Bladder microvascular endothelial cell (primary cell): ENCODE measurements around the gene PPY. TPM values are rescaled to one million over a fixed set of nuclear protein-coding genes. Genes with fewer than 3 reads are reported as not detected.

Experiments
- total RNA-seq: library from RNA; depleted of rRNA; stranded (reverse); fragments of >200 nt; gene quantifications from 2 replicates; pipeline ENCODE4 v1.2.3, GENCODE V29; 2014

PPY gene
- not detected in 2 replicates for total RNA-seq

GRCh38 chr17:43942051-43942685 is at the start of gene PPY:
PPY (minus strand) TSS chr17:43942476; CDS start chr17:43941654, 822 bp downstream.

GRCh38 chr17:43953746-43954145 is 11.5 kb upstream of the PPY start, which contains the start of gene PYY:
PYY (minus strand) TSS chr17:43953940; CDS start chr17:43953483, 457 bp downstream.

GRCh38 chr17:43907425-43907981 is 34.8 kb downstream of the PPY start, which contains the start of gene MPP2:
MPP2 (minus strand) TSS chr17:43907536; CDS start chr17:43904460, 3,076 bp downstream.

Other genes with a start within 250 kb of the PPY start
- not detected in 2 replicates for gene SOST, start 183.7 kb downstream of the PPY start, total RNA-seq
- gene DUSP3, start 163.5 kb downstream of the PPY start, total RNA-seq, result 35.8 and 90.5 TPM in 2 replicates
- gene CFAP97D1, start 162.0 kb downstream of the PPY start, total RNA-seq, result under 0.01 TPM in 1 of 2 replicates, not detected in the other
- 3.4 and 6.3 TPM in 2 replicates for gene MPP3, start 109.3 kb downstream of the PPY start, total RNA-seq
- gene CD300LG, start 95.3 kb downstream of the PPY start, total RNA-seq, result under 0.01 TPM in 2 replicates
- gene MPP2, start 34.9 kb downstream of the PPY start, total RNA-seq, result 0.16 and 1.1 TPM in 2 replicates
- not detected in 2 replicates for gene PYY, start 11.5 kb upstream of the PPY start, total RNA-seq
- gene NAGS, start 62.1 kb upstream of the PPY start, total RNA-seq, result 2.0 and 5.3 TPM in 2 replicates
- 78.7 and 83.5 TPM in 2 replicates for gene TMEM101, start 72.5 kb upstream of the PPY start, total RNA-seq
- gene LSM12, start 124.2 kb upstream of the PPY start, total RNA-seq, result 14.4 and 21.1 TPM in 2 replicates
- 13.1 and 29.1 TPM in 2 replicates for gene G6PC3, start 128.3 kb upstream of the PPY start, total RNA-seq
- 45.6 and 50.3 TPM in 2 replicates for gene HDAC5, start 181.2 kb upstream of the PPY start, total RNA-seq
- 2.6 and 2.8 TPM in 2 replicates for gene HROB, start 199.5 kb upstream of the PPY start, total RNA-seq
- not detected in 2 replicates for gene ASB16, start 228.2 kb upstream of the PPY start, total RNA-seq
- gene TMUB2, start 244.5 kb upstream of the PPY start, total RNA-seq, result 24.3 and 36.6 TPM in 2 replicates